Mucosa of descending colon (tissue), 3 donors: ENCODE data around the gene AR. TPM values are rescaled to one million over a fixed set of nuclear protein-coding genes. Genes with fewer than 3 reads are reported as not detected.

Experiments used
- ATAC-seq: fragments of 200-7000 bp; cut with Tn5 transposase; one replicate; pipeline ENCODE4 v1.9.1; 2020; ENCODE audit warnings: mild to moderate bottlenecking, moderate library complexity
- DNase-seq, 3 donors: peaks; one replicate each; pipeline ENCODE4 v3.0.0-alpha.2; 2020
- H3K36me3 ChIP-seq: fragments of 200-600 bp; one replicate; pipeline ENCODE4 v1.8.0; 2021; ENCODE audit warnings: low read depth, mild to moderate bottlenecking
- H3K4me1 ChIP-seq: fragments of 200-600 bp; one replicate; pipeline ENCODE4 v1.8.0; 2021; ENCODE audit warnings: low read depth, mild to moderate bottlenecking
- H3K4me3 ChIP-seq: fragments of 200-600 bp; one replicate; pipeline ENCODE4 v1.8.0; 2021; ENCODE audit warnings: mild to moderate bottlenecking
- H3K9me3 ChIP-seq: fragments of 200-600 bp; one replicate; pipeline ENCODE4 v1.8.0; 2021; ENCODE audit warnings: mild to moderate bottlenecking
- intact Hi-C, 2 donors: fragments of 100-400 bp; cut with DNase I in 1 of 2; cut with micrococcal nuclease in 1 of 2; formaldehyde crosslinking; loops; one replicate each; pipeline versions ENCODE4 v1.11.0 to v1.11.1; 2022; cut with DNase I, micrococcal nuclease
- long read RNA-seq, 2 donors: library from polyadenylated mRNA; unstranded; transcript quantifications; one replicate each; pipeline ENCODE4 v2.0.0, GENCODE V29; 2019 to 2021
- total RNA-seq, 3 donors: library from RNA; stranded (reverse); fragmentation: NEBNext Ultra II Directional in 2 of 3; extraction: Animal tissue kit (Norgen Biotek cat#: 25700) in 2 of 3; gene quantifications; one replicate each; pipeline versions ENCODE4 v1.2.1 to v1.2.4, GENCODE V29; 2021 to 2023
- TF ChIP-seq, protein P1 (sequence below): fragments of 200-600 bp; IDR thresholded peaks from one replicate; pipeline ENCODE4 v1.8.0; 2022; ENCODE audit warnings: antibody characterized with exemption, mild to moderate bottlenecking
- donor health status: DM: no; HTN: no; CAD: no; lungs with moderate emphysema.
- donor health status: DM: no; HTN: no; CAD: no.
- donor health status: DM: no; HTN: yes; CAD: no.

Gene AR
- 1 to 10 TPM in 2 of 3 donors, under 1 TPM in 1; 0.49 to 4.6 (median 1.2) TPM for total RNA-seq
- long read RNA-seq, donor 1, partial matches to known transcripts = 1 of 3 reads
- long read RNA-seq, donor 1, other reads (novel, unspliced or antisense) = 2 of 3 reads
- long read RNA-seq, donor 2, partial matches to known transcripts = 0 of 1 reads
- long read RNA-seq, donor 2, other reads (novel, unspliced or antisense) = 1 of 1 reads

GRCh38 chrX:67543818-67544217, at the start of gene AR:
TSS of gene AR (plus strand) at chrX:67544021. CDS start at chrX:67545147, 1,126 bp downstream.
- ATAC-seq (peak; percentile 20), DNase-seq (peak; percentile 18 to 55 (median 32))
- Histone ChIP-seq H3K9me3 (no peaks in the 10 kb centered on the region), H3K36me3 (no peaks in the 10 kb centered on the region), H3K4me3 (no peak within 1 kb of the TSS), H3K4me1 (no peaks in the 10 kb centered on the region)
- TF ChIP-seq, protein P1, sequence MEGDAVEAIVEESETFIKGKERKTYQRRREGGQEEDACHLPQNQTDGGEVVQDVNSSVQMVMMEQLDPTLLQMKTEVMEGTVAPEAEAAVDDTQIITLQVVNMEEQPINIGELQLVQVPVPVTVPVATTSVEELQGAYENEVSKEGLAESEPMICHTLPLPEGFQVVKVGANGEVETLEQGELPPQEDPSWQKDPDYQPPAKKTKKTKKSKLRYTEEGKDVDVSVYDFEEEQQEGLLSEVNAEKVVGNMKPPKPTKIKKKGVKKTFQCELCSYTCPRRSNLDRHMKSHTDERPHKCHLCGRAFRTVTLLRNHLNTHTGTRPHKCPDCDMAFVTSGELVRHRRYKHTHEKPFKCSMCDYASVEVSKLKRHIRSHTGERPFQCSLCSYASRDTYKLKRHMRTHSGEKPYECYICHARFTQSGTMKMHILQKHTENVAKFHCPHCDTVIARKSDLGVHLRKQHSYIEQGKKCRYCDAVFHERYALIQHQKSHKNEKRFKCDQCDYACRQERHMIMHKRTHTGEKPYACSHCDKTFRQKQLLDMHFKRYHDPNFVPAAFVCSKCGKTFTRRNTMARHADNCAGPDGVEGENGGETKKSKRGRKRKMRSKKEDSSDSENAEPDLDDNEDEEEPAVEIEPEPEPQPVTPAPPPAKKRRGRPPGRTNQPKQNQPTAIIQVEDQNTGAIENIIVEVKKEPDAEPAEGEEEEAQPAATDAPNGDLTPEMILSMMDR = no peak
- intact Hi-C loops = no loop called here

GRCh38 chrX:67500617-67501016, 43.2 kb upstream of the AR start:
- TF ChIP-seq, protein P1 = no peak
- Histone ChIP-seq H3K4me3 (no peak overlapping the region), H3K4me1 (no peaks in the 10 kb centered on the region), H3K9me3 (no peaks in the 10 kb centered on the region), H3K36me3 (no peaks in the 10 kb centered on the region)
- DNase-seq = no peak
- ATAC-seq = no peak
- intact Hi-C loops = no loop called here

DNA sequence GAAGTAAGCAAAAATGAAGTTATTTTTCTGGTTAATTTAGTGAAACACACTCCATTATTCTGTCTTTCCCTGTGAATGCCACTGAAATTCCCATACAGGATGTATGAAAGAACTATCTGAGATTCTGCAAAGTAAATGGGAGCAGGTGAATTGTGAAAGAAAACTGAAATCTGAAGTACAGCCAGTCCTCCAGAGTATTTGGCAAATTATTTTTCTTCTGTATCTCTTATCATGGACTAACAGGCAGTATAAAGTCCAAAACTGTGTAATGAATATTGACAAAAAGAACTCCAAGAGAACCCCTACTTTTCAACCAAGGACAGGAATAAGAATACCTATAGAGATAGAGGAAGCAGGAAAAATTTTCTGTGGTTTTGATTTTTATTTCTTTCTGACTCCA, 40.8 kb upstream of the AR start:
- no peak for DNase-seq
- intact Hi-C loops = no loop called here
- Histone ChIP-seq H3K4me1 (no peaks in the 10 kb centered on the region), H3K36me3 (no peaks in the 10 kb centered on the region), H3K9me3 (no peaks in the 10 kb centered on the region), H3K4me3 (no peak overlapping the region)
- no peak for ATAC-seq
- TF ChIP-seq, protein P1 = no peak

- H3K36me3 ChIP-seq = no peaks in the 10 kb centered on the region
- no peak for ATAC-seq
- intact Hi-C loops = no loop called here
- no peaks in the 10 kb centered on the region for H3K9me3 ChIP-seq
- TF ChIP-seq, protein P1 = no peak
- DNase-seq = no peak
- no peaks in the 10 kb centered on the region for H3K4me1 ChIP-seq
- no peak overlapping the region for H3K4me3 ChIP-seq
Observed at GRCh38 chrX:67503453-67503852, 40.4 kb upstream of the AR start.

- intact Hi-C loops = no loop called here
- TF ChIP-seq, protein P1 = no peak
- no peak for DNase-seq
- Histone ChIP-seq H3K36me3 (no peaks in the 10 kb centered on the region), H3K4me3 (no peak overlapping the region), H3K4me1 (no peaks in the 10 kb centered on the region), H3K9me3 (no peaks in the 10 kb centered on the region)
- no peak for ATAC-seq
Observed at GRCh38 chrX:67520671-67521070, 23.1 kb upstream of the AR start.
